GM12878 (cell line): ENCODE data around the gene ZNF608. TPM values are rescaled to one million over a fixed set of nuclear protein-coding genes. Genes with fewer than 3 reads are reported as not detected.

Experiments
- ATAC-seq: fragments of 200-7000 bp; cut with Tn5 transposase; 3 replicates; pipeline ENCODE4 v1.9.1; 2020; ENCODE audit warnings: mild to moderate bottlenecking, moderate library complexity
- BruUV-seq: library from RNA; stranded (reverse); fragments of 400-500 nt; replicated peaks from 2 replicates; lab custom pipeline; 2021; lab: Mats Ljungman, UMichigan
- CTCF ChIA-PET: fragments of 300-600 bp; sonication (Branson Sonifier 250); formaldehyde crosslinking; extraction: SDS; loops from one replicate; lab custom pipeline; 2021; ENCODE audit warnings: inconsistent platforms; lab: Yijun Ruan, JAX
- POLR2A ChIA-PET: fragments of 350-600 bp; formaldehyde crosslinking; extraction: SDS; loops from one replicate; lab custom pipeline; 2021; ENCODE audit warnings: inconsistent platforms; lab: Charles Lee
- RAD21 ChIA-PET: fragments of 300-600 bp; sonication (Branson Sonifier 250); formaldehyde crosslinking; loops from one replicate; lab custom pipeline; 2023; ENCODE audit warnings: antibody characterized with exemption; ENCODE audit not compliant: unreplicated experiment; lab: Charles Lee
- SMC1A ChIA-PET: fragments of 300-600 bp; sonication (Branson Sonifier 250); formaldehyde crosslinking; loops from one replicate; lab custom pipeline; 2023; ENCODE audit not compliant: unreplicated experiment, uncharacterized antibody; lab: Charles Lee
- DNase-seq: peaks from one replicate; pipeline ENCODE4 v3.0.0-alpha.2; 2011; ENCODE audit warnings: low read depth, low spot score
- FAIRE-seq: peaks from 3 replicates; lab custom pipeline; 2011; peaks lifted over from hg19 to GRCh38; lab: Jason Lieb, UNC
- H2AFZ ChIP-seq: 2 replicates; pipeline ENCODE4 v1.6.0; 2011; ENCODE audit warnings: low read depth, low read length, control low read depth; ENCODE audit not compliant: control insufficient read depth
- H3K27ac ChIP-seq: 2 replicates; pipeline ENCODE4 v1.5.1; 2011; ENCODE audit warnings: control low read depth; ENCODE audit not compliant: control insufficient read depth, insufficient read depth
- H3K27me3 ChIP-seq, 2 experiments: replicated peaks in 1 of 2; 2 replicates each; pipeline versions ENCODE4 v1.6.0 to v1.6.1; 2011; ENCODE audit warnings: low read length in 1 of 2; ENCODE audit not compliant: control insufficient read depth in 2 of 2, insufficient read depth in 2 of 2
- H3K36me3 ChIP-seq, 2 experiments: 2 replicates each; pipeline ENCODE4 v1.5.1; 2011; ENCODE audit warnings: low read length in 1 of 2; ENCODE audit not compliant: control insufficient read depth in 2 of 2, insufficient read depth in 2 of 2
- H3K4me1 ChIP-seq: 2 replicates; pipeline ENCODE4 v1.6.1; 2011; ENCODE audit warnings: mild to moderate bottlenecking, low read length, moderate library complexity, mixed read lengths; ENCODE audit not compliant: control insufficient read depth, insufficient read depth
- H3K4me2 ChIP-seq: 2 replicates; pipeline ENCODE4 v1.6.0; 2011; ENCODE audit warnings: control low read depth; ENCODE audit not compliant: control insufficient read depth, insufficient read depth
- H3K4me3 ChIP-seq: fragments of 200-600 bp; sonication (generic); 2 replicates; pipeline ENCODE4 v1.5.1; 2016
- H3K79me2 ChIP-seq: 2 replicates; pipeline ENCODE4 v1.6.0; 2011; ENCODE audit warnings: low read length; ENCODE audit not compliant: control insufficient read depth, insufficient read depth
- H3K9ac ChIP-seq: 2 replicates; pipeline ENCODE4 v1.8.0; 2011; ENCODE audit warnings: low read length, control low read depth, mixed read lengths; ENCODE audit not compliant: control insufficient read depth, insufficient read depth
- H3K9me3 ChIP-seq: replicated peaks from 3 replicates; pipeline ENCODE4 v1.5.1; 2011; ENCODE audit warnings: mild to moderate bottlenecking, low read length; ENCODE audit not compliant: control insufficient read depth, insufficient read depth
- H4K20me1 ChIP-seq: 2 replicates; pipeline ENCODE4 v1.6.0; 2011; ENCODE audit not compliant: control insufficient read depth, insufficient read depth
- FOS ChIP-seq: IDR thresholded peaks from 3 replicates; pipeline ENCODE4 v1.6.1; 2011; ENCODE audit warnings: borderline replicate concordance; ENCODE audit not compliant: insufficient read length; ENCODE audit errors: extremely low read depth
- NR2C2 ChIP-seq: IDR thresholded peaks from 2 replicates; pipeline ENCODE4 v1.6.1; 2011; ENCODE audit warnings: borderline replicate concordance, low read depth; ENCODE audit not compliant: control insufficient read depth, insufficient read length
- RELA ChIP-seq: fragments of 450-650 bp; IDR thresholded peaks from 2 replicates; pipeline ENCODE4 v1.8.0; 2014; ENCODE audit warnings: borderline replicate concordance; ENCODE audit not compliant: partially characterized antibody
- RELB ChIP-seq: fragments of 450-650 bp; IDR thresholded peaks from 2 replicates; pipeline ENCODE4 v1.6.1; 2017; ENCODE audit warnings: low read depth, mild to moderate bottlenecking, moderate library complexity
- whole genome bisulfite sequencing: methylation state at CpG from one replicate; pipeline ENCODE4 v1.1.6; 2016; ENCODE audit warnings: low lambda C conversion rate; ENCODE audit not compliant: insufficient replicate concordance, insufficient coverage; ENCODE audit errors: missing lambda C conversion rate; 5-methylcytosine and 5-hydroxymethylcytosine counted together
- in situ Hi-C: fragments of 300-500 bp; cut with MboI; formaldehyde crosslinking; loops from 9 replicates; pipeline ENCODE4 v1.14.3; 2018; ENCODE audit warnings: mixed read lengths
- intact Hi-C: fragments of 100-400 bp; cut with micrococcal nuclease; formaldehyde crosslinking; loops from one replicate; pipeline ENCODE4 v1.14.2; 2022; ENCODE audit not compliant: unreplicated experiment
- polyA plus RNA-seq, 11 experiments: library from polyadenylated mRNA; depleted of rRNA in 4 of 11; unstranded in 6 of 11; stranded (reverse) in 5 of 11; fragments of >200 nt; fragmentation: Nextera tagmentation in 4 of 11; fragmentation: Illumina TruSeq in 1 of 11; extraction: Ambion mirVana in 4 of 11; extraction: Trizol in 1 of 11; gene quantifications; 1 replicate in 1 of 11; 2 replicates in 10 of 11; pipeline versions ENCODE4 v1.2.1 to v1.2.3, GENCODE V29; 2011 to 2016; ENCODE audit warnings: inconsistent platforms in 2 of 11, missing spikeins in 2 of 11, low read depth in 1 of 11
- total RNA-seq, 4 experiments: library from RNA; depleted of rRNA in 3 of 4; stranded (reverse); fragments of >200 nt in 3 of 4; fragmentation: Illumina TruSeq in 1 of 4; extraction: Trizol in 1 of 4; gene quantifications; 2 replicates each; pipeline versions ENCODE4 v1.2.1 to v1.2.3, GENCODE V29; 2013 to 2021

ZNF608 gene
- total and polyA plus RNA-seq, 10 of the 15 experiments (the other 5 are each of a cell fraction or from before 2014, with no cell fraction given): 0.19 to 6.7 (median 0.64) TPM

GRCh38 chr5:124736805-124737188 is 9.6 kb downstream of the ZNF608 start:
- intact Hi-C loops (no loop called here), in situ Hi-C loops (no loop called here)
- ChIA-PET SMC1A (interaction anchor here (0.7 to 5.7 kb wide), 9 partner anchors 9 to 187 kb away, joined by 3 to 25 read pairs (median 7); no protein-coding TSS in a partner anchor), RAD21 (interaction anchor here (1.4 to 7.0 kb wide), 6 partner anchors 11 to 184 kb away, joined by 3 to 42 read pairs (median 7); partner anchors contain the start of gene ZNF608), CTCF (interaction anchor here (1.1 to 2.7 kb wide), 3 partner anchors 11 to 22 kb away, joined by 3 to 6 read pairs (median 5); no protein-coding TSS in a partner anchor), POLR2A (interaction anchor here (1.4 to 1.8 kb wide), 2 partner anchors 11 to 34 kb away, joined by 3 to 14 read pairs; partner anchors contain the start of gene ZNF608)
- peaks cover 3% of the 10 kb centered on the region for H3K4me1 ChIP-seq
- peak overlapping the region; percentile 40; the same call in 1 of the 2 replicates for H3K27ac ChIP-seq
- H3K4me3 ChIP-seq: no peak overlapping the region
- H3K4me2 ChIP-seq: no peak overlapping the region; the same call in none of the 2 replicates
- H4K20me1 ChIP-seq: no peaks in the 10 kb centered on the region
- H3K27me3 ChIP-seq: no peaks in the 10 kb centered on the region
- H2AFZ ChIP-seq: no peak overlapping the region
- no peak for ATAC-seq
- BruUV-seq: no TSS peak
- no peak for TF ChIP-seq RELB
- no peak for TF ChIP-seq NR2C2
- TF ChIP-seq RELA: no peak
- TF ChIP-seq FOS: no peak
- no peaks in the 10 kb centered on the region; the same call in 2 of the 3 replicates for H3K9me3 ChIP-seq
- no peak for FAIRE-seq
- no peak for DNase-seq
- no peak overlapping the region for H3K9ac ChIP-seq
- no peaks in the 10 kb centered on the region for H3K36me3 ChIP-seq
- peaks cover 85% of the 10 kb centered on the region for H3K79me2 ChIP-seq
- WGBS: 25% methylated on average over 3 of the region's 3 CpGs
